ENCODE measurements around the gene STYXL1. TPM values are rescaled to one million over a fixed set of nuclear protein-coding genes. Genes with fewer than 3 reads are reported as not detected.
"Not testable (repeated sequence)": the region's sequence is repeated elsewhere in the genome, so short reads cannot be mapped to it uniquely, and the experiment has no call there.

Gene STYXL1
- total RNA-seq, 1 donor from 2014 or later, result 49.8 TPM

DNA sequence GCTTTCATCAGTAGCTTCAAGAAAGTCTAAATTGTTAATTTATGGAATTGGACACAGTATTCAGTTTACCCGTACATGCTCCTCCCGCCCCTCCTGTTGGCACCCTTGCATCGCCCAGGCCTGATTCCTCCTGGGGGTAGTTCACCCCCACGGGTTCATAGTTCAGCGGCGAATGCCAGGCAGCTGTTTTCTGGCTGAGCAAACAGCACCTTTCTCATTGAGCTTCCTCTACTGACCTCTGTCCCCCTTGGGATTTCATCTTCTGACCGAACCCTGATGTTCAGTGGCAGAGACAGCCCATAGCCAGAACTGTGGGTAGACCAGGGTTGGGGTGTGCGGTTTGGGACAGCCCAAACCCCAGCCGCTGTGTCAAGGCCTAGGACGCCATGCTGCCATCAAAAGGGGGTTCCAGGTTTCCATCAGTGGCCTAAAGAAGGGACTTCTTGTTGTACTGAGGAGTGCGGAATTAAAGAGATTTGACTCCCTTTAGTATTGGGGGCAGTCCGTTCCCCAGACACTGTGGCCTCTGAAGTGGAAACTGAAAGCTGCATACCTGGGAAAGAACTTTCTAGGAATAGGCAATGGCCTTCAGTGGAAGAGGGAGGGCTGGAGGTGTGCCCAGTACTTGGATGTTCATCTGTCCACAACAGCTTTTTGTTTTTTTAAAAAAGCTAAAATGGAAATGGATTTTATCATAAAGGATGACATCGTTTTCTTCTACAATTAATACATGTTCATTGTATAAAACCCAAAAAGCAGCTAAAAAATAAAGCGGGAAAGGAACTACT, 19.1 kb upstream of the STYXL1 start:
- DNase-seq (ENCODE audit: low read depth), result no peak

DNA sequence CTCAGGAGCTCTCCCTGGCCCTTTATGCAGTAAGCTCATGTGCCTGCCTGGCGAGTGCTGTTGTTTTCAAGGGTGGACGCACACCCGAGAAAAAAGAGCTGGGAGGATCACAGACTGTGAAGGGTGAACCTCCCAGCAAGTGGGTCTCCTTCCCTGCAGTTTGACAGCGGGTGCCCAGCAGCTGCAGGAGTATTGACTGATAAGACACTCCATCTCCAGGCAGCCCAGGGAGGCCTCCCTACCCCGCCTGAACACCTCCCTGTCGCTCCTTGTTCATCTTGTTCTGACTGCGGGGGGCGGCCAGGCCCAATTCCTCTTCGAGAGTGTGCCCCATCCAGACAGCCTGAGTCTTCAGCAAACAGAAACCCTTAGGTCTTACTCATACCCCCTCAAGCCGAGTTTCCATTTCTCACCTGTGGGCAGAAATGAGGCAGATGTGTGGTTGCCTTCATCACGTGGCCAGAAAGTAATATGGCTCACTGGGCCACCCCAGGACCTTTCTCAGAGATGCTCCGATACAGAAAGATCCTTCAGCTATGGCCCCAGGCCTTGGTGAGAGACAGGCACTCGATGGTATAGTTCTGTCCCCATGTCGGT, 17.3 kb upstream of the STYXL1 start:
- no peak for DNase-seq (ENCODE audit: low read depth)

DNA sequence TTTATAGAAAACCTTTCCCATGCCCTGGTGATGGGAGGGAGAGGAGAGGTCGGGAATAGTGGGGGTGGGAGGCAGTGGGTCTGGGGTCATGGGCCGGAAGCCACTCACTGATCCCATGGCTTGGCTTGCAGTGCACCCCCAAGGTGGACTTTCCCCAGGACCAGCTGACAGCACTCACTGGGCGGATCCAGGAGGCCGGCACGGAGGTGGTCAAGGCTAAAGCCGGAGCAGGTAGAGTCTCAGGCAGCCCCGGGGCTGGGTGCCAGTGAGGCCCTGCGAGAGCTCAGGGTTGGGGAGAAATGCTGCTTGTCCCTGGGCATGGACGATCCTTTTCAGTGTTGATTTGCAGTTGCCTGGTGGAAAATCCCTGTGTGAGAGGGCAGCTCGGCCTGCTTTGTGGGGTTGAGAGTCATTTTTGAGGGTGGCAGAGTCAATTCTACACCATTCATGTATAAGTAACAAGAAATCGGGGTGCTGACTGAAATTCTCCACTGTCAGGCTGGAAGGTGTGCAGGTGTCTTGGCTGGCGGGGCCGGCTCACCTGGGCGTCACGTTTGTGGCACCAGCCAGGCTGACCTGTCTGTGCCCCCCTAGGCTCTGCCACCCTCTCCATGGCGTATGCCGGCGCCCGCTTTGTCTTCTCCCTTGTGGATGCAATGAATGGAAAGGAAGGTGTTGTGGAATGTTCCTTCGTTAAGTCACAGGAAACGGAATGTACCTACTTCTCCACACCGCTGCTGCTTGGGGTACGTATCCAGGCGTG, 16.6 kb upstream of the STYXL1 start:
- no peak for DNase-seq (ENCODE audit: low read depth)

DNA sequence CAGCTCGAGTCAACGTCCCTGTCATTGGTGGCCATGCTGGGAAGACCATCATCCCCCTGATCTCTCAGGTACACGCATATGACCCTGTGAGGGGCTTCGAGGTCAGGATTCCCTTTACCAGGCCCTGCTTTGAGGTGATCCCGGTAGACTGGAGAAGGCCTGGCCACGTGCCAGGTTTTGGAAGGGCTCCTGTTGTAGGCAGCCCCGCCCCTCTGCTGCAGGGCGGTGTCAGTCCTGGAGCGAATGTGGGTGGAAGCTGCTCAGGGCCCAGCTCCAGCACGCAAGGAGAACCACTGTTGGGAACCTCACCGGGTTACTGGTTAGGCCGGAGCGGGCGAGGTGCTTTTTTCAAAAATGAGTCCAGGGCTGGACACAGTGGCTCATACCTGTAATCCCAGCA, 15.7 kb upstream of the STYXL1 start:
- no peak for DNase-seq (ENCODE audit: low read depth)

DNA sequence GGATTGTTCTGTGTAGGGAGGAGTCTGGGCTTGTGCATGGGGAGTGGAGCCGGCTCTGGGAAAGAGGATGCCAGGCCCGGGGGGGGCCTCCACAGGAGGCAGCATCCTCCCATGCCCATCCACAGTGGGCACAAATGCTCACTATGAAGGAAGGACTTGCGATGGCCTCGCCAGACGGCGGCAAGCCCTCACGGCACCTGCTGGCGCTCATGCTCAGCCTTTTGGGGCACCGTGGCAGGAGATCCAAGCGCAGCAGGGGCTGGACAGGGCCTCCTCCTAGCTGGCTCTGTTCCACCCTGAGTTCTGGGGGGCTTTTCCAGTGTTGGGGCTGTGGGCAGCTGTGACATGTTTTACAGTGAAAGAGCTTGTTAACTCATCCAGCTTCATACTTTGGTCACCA, 15.3 kb upstream of the STYXL1 start:
- no peak for DNase-seq (ENCODE audit: low read depth)

DNA sequence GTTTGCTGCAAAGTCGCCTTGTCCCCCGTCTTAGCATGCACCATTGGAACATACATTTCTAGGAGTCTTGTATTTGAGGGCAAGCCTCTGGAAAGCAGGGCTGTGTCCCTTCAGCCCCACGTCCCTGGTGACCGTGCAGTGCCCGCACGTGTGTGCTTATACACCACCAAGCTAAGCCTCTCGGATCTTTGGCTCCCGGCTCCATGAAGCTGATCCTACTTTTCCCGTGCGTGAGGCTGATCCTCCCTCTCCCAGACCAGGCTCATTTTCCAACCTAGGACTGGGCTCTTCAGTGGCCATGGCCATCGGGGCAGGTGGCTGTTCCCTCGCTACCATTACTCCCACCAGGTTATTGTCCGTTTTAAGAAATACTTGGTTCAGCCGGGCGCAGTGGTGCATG, 14.5 kb upstream of the STYXL1 start:
- no peak for DNase-seq (ENCODE audit: low read depth)

DNA sequence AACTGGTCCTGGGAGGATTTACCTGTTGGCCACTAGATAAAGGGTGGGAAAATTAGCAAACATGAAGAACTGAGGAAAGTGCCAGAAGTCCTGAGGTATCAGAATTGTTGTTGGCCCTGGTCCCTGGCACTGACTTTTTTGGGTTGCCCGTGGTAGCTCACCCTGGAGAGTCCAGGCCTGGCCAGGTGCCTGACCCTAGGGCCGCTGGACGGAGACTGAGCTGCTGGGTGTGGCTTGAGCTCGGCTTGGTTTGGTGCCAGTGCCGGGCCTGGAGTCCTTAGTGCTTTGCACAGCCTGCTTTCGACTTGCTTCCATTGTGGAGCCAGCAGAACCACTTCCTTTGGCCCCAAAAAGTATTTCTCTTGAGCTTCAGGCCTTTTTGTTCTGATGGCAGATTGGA, 13.0 kb upstream of the STYXL1 start:
- DNase-seq (ENCODE audit: low read depth), result no peak

DNA sequence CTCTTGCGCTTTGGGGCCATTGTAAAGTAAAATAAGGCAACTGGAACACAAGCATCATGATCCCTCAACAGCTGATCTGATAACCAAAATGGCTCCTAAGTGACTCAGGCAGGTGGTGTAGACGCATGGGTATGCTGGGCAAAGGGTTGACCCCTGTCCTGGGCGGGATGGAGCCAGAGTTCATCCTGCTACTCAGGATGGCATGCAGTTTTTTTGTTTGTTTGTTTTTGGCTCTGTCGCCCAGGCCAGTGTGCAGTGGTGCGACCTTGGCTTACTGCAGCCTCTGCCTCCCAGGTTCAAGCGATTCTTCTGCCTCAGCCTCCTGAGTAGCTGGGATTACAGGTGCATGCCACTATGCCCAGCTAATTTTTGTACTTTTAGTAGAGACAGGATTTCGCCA, 10.9 kb upstream of the STYXL1 start:
- DNase-seq (ENCODE audit: low read depth), result not testable (repeated sequence)

DNA sequence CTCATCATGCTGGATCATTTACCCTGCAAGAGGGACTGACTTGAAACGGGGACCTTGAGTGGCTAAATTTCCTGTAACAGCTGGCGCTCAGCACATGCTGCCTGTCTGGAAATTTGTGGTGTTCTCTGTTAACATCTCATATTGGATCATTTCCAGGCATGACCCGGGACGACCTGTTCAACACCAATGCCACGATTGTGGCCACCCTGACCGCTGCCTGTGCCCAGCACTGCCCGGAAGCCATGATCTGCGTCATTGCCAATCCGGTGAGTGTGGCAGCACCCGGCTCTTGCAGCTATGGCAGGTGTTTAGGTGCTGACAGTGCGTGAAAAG, 10.0 kb upstream of the STYXL1 start:
- peak; percentile 69 for DNase-seq (ENCODE audit: low read depth)

DNA sequence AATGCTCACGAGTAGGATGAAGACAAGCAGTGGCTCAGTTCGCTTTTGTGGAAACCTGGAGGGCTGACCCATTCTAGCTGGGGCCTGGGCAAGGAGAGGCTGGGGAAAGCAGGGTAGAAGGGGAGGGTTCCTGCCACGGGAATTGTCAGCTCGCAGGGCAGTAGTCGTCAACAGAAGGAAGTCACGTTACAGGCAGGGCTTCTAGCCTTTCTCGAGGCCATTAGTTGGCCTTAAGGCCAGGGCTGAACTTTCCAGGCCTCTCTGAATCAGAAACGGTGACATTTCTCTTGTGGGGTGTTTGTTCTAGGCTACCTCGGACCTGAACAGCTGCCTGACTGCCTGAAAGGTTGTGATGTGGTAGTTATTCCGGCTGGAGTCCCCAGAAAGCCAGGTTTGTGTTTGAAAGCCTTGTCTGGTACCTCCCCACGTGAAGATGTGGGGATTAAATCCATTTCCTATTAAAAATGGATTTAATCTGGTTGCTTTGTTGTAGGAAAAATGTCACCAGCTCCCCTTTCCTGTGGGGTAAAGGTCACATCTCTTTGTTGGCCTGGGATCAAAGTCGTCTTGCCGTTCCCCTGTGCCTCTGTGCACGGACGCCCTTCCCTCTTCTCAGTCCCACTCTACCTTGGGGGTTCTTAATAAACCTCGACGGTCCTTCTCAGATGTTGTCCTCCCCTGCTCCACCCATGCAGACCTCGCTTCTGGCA, 9.5 kb upstream of the STYXL1 start:
- no peak for DNase-seq (ENCODE audit: low read depth)

DNA sequence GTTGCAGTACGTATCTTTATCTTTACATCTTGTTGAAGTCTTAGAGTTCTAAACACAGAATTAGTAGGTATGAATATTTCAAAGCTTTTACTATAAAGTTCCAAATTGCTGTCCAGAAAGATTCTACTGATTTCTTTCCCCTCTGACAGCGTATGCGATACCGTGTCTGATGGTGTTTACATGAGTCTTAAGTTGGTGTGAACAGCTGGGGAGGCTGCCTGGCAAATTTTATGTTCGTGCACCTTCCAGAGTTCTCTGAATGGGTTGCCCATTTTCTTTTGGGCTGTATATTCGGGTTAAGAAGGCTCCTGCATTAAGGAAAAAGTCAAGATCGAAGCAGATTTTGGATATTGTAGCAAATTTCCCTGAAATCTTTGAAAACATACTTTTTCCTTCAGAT, 8.4 kb upstream of the STYXL1 start:
- no peak for DNase-seq (ENCODE audit: low read depth)

DNA sequence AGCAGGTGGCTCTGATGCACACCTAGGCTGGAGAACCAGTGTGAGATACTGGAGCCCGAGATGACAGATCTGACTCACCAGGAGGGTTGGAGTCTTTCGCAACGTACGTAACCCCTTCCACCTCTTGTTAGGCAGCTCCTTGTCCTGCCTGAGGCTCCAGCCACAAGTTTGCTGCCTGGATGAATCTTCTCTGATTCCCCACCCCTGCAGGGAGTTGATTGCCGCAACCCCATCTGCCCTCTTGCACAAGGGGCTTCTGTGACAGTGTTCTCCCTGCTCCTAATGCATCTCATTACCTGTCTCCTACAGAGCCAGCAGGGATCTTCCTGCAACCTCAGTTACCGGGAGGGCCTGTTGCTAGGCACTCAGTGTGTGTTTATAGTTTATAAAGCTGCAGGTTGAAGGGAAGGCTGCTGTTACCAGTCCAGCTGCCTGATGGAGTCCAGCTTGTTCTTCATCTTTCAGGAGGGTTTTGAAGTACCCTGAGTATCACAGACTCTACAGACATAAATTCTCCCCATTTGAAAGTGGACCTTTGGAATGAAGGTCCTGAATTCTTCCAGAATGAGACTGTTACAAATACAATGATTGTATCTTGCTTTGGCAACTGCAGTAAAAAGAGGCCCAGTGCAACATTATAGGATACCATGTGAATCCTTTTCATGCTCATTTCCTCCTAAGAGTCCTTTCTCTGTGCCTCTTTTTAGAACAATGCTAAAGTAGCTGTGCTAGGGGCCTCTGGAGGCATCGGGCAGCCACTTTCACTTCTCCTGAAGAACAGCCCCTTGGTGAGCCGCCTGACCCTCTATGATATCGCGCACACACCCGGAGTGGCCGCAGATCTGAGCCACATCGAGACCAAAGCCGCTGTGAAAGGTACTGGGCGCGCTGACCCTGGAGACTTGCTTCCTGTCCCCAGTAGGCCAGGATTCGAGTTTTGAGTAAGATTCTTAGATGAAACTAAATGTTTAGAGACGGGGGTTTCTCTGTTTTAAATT, 6.6 kb upstream of the STYXL1 start:
- DNase-seq (ENCODE audit: low read depth), result no peak

DNA sequence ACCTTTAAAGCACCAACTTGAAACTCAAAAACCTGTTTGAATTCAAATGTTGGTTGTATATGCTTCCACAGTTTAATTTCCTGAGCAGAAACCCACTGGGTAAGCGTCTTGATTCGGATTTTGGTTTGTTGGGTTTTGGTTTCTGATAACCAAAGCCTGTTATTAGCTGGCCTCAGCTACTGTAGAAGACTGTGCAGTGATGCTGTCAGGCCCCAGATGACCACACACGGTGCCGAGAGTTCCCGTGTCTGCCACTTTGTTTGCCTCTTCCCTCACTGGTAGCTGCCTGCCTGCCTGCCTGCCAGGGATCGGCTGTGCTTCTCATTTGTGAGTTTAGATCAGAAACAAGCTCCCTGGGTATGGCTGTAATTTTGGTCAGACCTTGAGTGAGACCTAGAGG, 5.7 kb upstream of the STYXL1 start:
- DNase-seq (ENCODE audit: low read depth), result no peak

DNA sequence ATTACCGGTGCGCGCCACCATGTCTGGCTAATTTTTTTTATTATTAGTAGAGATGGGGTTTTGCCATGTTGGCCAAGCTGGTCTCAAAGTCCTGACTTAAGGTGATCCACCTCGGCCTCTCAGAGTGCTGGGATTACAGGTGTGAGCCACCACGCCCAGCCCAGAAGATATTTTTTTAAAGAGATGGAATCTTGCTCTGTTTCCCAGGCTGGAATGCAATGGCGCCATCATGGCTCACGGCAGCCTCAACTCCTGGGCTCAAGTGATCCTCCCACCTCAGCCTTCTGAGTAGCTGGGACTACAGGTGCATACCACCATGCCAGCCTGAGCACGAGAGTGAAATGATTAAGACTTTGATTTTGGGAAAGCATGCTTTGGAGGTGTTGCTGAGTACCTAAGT, 4.9 kb upstream of the STYXL1 start:
- DNase-seq (ENCODE audit: low read depth), result not testable (repeated sequence)

DNA sequence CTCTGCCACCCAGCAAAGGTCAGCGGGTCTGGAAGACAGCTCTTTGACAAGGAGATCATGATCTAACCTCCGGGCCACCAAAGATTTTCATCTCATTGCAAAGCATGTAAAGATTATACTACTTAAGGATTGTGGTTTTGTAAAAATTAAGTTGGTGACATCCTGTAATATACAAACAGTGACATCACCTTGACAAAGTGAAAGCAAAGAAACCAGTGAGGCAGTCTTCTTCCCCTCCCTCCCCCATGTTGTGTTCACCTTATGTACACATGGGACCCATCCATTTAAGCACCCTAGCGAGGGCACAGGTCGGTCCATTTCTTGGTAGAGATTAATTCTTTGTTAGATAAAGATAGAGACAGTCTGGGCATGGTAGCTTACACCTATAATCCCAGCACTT, 4.0 kb upstream of the STYXL1 start:
- no peak for DNase-seq (ENCODE audit: low read depth)

DNA sequence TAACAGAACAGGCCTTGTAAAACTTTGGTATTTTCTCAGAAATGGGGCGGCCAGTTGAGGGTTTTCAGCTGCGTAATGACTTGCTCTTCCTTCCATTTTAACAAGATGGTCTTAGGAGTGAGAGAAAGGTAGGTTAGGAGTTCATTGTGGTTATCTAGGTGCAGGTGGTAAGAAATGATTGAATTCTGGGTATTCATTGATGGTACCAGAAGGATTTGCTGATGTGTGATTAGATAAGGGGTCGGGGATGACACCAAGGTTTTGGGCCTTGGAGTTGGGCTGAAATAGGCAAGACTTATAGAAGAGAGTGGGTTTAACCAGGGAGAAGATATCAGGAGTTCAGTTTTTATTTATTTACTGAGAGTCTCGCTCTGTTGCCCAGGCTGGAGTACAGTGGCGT, 2.7 kb upstream of the STYXL1 start:
- DNase-seq (ENCODE audit: low read depth), result no peak

DNA sequence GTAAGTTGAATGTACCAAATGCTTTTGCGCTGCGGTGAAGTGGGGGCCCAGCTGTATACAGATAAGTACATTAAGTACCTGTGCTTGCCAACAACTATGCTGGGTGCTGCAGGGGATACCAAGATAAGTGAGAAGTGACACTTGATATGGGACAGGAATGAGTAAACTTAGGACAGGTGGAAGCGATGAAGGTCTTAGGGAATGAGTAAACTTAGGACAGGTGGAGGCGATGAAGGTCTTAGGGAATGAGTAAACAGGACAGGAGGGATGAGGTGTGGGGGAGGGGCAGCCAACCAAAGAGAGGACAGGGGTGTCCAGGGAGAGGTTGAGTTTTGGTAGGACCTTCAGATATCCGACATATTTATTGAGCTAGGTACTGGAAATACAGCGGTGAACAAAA, 1.5 kb upstream of the STYXL1 start:
- DNase-seq (ENCODE audit: low read depth), result no peak

DNA sequence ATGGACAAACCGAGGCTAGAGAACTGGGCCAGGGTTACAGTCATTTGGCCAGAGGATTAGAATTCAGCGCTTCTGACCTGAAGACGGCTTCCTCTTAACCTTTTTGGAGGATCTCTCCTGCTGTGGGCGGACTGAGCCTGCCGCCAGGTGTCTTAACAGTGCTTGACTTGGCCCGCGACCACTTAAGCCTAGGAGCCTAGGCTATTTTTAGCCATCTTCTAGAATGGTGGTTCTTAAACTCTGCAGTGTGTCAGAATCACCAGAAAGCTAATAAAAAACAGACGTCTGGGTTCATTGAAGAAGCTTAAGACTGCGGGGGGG, 828 bp upstream of the STYXL1 start:
- peak; percentile 52 for DNase-seq (ENCODE audit: low read depth)

DNA sequence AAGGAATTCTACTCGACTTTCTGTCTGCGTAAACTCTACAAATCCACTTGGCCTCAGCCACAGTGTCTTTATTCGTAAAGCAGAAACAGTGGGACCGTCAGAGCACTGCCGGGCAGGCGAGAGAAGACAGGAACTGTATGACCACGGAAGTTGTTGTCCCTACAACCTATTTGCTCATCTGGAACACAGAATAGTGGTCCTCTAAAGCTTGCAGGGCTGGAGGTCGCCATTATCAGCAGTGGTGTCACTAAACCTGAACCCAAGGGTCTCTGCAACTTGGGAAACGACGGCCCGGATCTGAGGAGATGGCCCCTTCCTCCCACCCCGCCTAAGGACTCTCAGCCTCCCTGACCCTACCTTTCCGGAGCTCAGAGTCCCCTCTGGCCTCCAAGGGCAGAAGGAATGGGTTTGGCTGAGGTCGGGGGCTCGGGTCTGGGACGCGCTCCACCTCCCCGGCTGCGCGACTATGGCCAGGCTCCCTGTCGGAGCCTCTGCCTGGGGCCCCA, 442 bp downstream of the STYXL1 start:
- no peak for DNase-seq (ENCODE audit: low read depth)

DNA sequence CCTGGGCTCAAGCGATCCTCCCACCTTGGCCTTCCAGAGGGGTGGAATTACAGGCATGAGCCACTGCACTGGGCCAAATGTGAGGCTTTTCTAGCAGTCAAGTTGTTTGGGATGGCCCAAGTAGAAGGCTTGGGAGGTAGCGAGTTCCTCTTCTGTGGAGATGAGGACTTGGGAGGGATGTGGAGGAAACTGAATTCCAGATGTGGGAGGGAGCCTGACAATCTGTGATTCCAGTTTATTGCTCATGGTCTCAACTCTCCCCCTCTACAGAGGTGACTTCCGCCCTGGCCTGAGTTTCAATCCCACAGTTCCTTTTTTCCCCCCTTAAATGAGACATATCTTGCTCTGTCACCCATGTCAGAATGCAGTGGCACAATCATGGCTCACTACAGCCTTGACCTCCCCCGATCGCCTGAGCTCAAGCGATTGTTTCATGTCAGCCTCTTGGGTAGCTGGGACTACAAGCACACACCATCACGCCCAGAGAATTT, 3.4 kb downstream of the STYXL1 start:
- no peak for DNase-seq (ENCODE audit: low read depth)

DNA sequence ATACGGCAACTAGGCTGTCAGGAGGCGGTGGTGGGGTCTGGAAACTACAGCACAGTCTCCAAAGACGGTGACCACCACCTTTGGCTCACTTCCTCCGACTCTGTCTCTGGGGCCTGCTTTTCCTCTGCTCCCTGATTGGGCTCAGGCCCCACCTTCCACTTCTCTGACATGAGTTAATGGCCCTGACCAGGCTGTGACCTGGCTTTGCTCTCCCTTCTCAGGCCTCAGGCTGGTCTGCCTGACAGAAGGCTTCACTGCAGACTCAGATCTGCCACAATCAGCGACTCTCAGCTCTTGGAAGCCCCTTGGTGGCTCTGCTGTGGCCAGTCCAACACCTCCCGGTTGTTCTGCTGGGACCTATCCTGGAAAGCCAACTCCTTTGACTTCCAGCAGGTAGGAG, 7.7 kb downstream of the STYXL1 start:
- no peak for DNase-seq (ENCODE audit: low read depth)

Measured in myocyte (in vitro differentiated cells).